PC-9 (cell line): ENCODE measurements around the gene GYPC.

Experiments
- EZH2 ChIP-seq: fragments of 200-600 bp; sonication (generic); IDR thresholded peaks from 2 replicates; pipeline ENCODE4 v1.8.0; 2017; ENCODE audit warnings: antibody characterized with exemption, low read depth
- TF ChIP-seq, protein P1 (sequence below): fragments of 200-600 bp; sonication (generic); conservative IDR thresholded peaks from 2 replicates; pipeline ENCODE4 v1.6.1; 2017; ENCODE audit warnings: mixed run types, antibody characterized with exemption, mild to moderate bottlenecking, moderate library complexity

GRCh38 chr2:126657148-126657635, 1.2 kb downstream of the GYPC start:
- no peak for TF ChIP-seq EZH2
- TF ChIP-seq, protein P1, sequence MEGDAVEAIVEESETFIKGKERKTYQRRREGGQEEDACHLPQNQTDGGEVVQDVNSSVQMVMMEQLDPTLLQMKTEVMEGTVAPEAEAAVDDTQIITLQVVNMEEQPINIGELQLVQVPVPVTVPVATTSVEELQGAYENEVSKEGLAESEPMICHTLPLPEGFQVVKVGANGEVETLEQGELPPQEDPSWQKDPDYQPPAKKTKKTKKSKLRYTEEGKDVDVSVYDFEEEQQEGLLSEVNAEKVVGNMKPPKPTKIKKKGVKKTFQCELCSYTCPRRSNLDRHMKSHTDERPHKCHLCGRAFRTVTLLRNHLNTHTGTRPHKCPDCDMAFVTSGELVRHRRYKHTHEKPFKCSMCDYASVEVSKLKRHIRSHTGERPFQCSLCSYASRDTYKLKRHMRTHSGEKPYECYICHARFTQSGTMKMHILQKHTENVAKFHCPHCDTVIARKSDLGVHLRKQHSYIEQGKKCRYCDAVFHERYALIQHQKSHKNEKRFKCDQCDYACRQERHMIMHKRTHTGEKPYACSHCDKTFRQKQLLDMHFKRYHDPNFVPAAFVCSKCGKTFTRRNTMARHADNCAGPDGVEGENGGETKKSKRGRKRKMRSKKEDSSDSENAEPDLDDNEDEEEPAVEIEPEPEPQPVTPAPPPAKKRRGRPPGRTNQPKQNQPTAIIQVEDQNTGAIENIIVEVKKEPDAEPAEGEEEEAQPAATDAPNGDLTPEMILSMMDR: no peak
